Measurements from ENCODE around the gene ZNF444. TPM values are rescaled to one million over a fixed set of nuclear protein-coding genes. Genes with fewer than 3 reads are reported as not detected.

ZNF444 gene
- total RNA-seq, 4 donors from 2014 or later: 16.4 to 38.9 (median 24.9) TPM

DNA sequence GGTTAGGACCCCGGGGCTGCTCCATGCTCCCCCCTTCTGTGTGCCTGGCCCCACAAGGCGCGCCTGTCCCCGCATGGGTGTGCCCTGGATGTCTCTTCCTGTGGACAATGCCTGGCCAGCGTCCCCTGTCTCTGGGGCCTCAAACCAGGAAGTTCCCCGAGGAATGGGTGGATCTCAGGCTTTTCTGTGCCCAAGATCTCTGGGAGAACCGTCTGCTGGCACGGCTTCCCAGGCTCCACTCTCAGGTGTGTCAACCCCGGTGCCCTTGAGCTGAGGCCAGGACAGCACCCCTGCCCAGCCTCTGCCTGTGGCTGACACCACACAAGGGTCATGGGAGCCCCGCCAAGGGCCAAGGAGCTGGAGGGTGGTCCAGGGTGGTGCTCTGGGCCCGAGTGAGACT lies 15.7 kb downstream of the ZNF444 start:
- TF ChIP-seq POLR2A (IDR thresholded peaks at IDR 0.05) (no peak), CTCF (IDR thresholded peaks at IDR 0.05 in 4 of 5, conservative IDR thresholded peaks at IDR 0.05 in 1 of 5) (no peak)
- Histone ChIP-seq H3K27me3 (no peaks in the 10 kb centered on the region), H3K27ac (peak overlapping the region; percentile 44 to 65 (median 55)), H3K4me3 (no peak overlapping the region), H3K4me1 (peaks cover 7 to 12% of the 10 kb centered on the region in 2 donors), H3K36me3 (peaks cover 0 to 32% of the 10 kb centered on the region in 2 donors), H3K9me3 (no peaks in the 10 kb centered on the region)
- no peak for DNase-seq
- in situ Hi-C loops (cut with MboI; ENCODE audit: low sequenced_read_pairs in 4 of 4) (no loop called here), intact Hi-C loops (cut with DNase I; ENCODE audit: low total_unique reads) (no loop called here)
- peak in 1 of 2 donors; percentile 46 for ATAC-seq

DNA sequence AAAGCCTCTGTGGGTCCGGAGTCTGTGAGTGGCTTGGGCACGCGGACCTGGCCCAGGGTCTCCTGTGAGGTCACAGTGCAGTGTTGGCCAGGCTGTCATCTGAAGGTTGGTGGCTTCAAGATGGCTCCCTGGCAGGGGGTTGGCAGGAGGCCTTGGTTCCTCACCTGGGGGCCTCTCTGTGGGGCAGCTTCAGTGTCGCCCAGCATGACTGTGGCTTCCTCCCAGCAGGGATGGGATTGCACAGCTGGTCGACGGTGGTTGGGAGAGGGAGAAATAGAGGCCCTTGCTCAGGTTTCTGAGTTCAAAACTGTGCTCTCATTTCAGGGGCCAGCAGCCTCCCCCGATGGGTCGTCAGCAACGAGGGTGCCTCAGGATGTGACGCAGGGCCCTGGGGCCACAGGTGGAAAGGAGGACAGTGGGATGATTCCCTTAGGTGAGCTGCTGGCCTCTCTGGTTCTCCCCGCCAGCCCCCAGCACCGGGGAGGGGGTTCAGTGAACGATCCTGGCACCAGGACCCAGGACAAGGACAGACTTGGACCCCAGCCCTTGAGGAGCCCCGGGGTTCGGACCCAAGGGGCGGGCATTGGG lies 17.2 kb downstream of the ZNF444 start:
- Histone ChIP-seq H3K27me3 (no peaks in the 10 kb centered on the region), H3K36me3 (peaks cover 0 to 32% of the 10 kb centered on the region in 2 donors), H3K27ac (no peak overlapping the region), H3K9me3 (no peaks in the 10 kb centered on the region), H3K4me1 (peaks cover 5 to 6% of the 10 kb centered on the region in 2 donors), H3K4me3 (no peak overlapping the region)
- TF ChIP-seq POLR2A (IDR thresholded peaks at IDR 0.05) (no peak), CTCF (IDR thresholded peaks at IDR 0.05 in 4 of 5, conservative IDR thresholded peaks at IDR 0.05 in 1 of 5) (no peak)
- intact Hi-C loops (cut with DNase I; ENCODE audit: low total_unique reads): no loop called here
- no peak for ATAC-seq
- no peak for DNase-seq
- in situ Hi-C loops (cut with MboI; ENCODE audit: low sequenced_read_pairs in 4 of 4): no loop called here

GRCh38 chr19:56159009-56159559 lies 18.0 kb downstream of the ZNF444 start:
- no peak for DNase-seq
- Histone ChIP-seq H3K36me3 (peaks cover 0 to 32% of the 10 kb centered on the region in 2 donors), H3K9me3 (no peaks in the 10 kb centered on the region), H3K27me3 (no peaks in the 10 kb centered on the region), H3K4me3 (no peak overlapping the region), H3K27ac (no peak overlapping the region), H3K4me1 (no peaks in the 10 kb centered on the region)
- no peak for ATAC-seq
- in situ Hi-C loops (cut with MboI; ENCODE audit: low sequenced_read_pairs in 4 of 4) (no loop called here), intact Hi-C loops (cut with DNase I; ENCODE audit: low total_unique reads) (no loop called here)
- no peak for TF ChIP-seq CTCF (IDR thresholded peaks at IDR 0.05 in 4 of 5, conservative IDR thresholded peaks at IDR 0.05 in 1 of 5)

DNA sequence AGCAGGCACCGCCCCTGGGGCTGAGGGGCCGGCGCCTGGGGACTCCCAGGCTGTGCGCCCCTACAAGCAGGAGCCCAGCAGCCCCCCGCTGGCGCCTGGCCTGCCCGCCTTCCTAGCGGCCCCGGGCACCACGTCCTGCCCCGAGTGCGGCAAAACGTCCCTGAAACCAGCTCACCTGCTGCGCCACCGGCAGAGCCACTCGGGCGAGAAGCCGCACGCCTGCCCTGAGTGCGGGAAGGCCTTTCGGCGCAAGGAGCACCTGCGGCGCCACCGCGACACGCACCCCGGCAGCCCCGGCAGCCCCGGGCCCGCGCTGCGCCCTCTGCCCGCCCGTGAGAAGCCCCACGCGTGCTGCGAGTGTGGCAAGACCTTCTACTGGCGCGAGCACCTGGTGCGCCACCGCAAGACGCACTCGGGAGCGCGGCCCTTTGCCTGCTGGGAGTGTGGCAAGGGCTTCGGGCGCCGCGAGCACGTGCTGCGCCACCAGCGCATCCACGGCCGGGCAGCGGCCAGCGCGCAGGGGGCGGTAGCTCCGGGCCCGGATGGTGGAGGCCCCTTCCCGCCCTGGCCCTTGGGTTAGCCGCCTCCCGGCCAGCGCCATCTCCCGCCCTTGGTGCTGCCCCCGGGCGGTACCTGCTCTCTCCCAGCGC lies 18.7 kb downstream of the ZNF444 start:
- no peak overlapping the region for H3K27ac ChIP-seq
- H3K27me3 ChIP-seq: no peaks in the 10 kb centered on the region
- H3K4me3 ChIP-seq: no peak overlapping the region
- no peak for DNase-seq
- H3K9me3 ChIP-seq: no peaks in the 10 kb centered on the region
- H3K36me3 ChIP-seq: peaks cover 0 to 32% of the 10 kb centered on the region in 2 donors
- no peaks in the 10 kb centered on the region for H3K4me1 ChIP-seq
- no peak for ATAC-seq
- intact Hi-C loops (cut with DNase I; ENCODE audit: low total_unique reads): no loop called here
- TF ChIP-seq POLR2A (IDR thresholded peaks at IDR 0.05) (no peak), CTCF (IDR thresholded peaks at IDR 0.05 in 4 of 5, conservative IDR thresholded peaks at IDR 0.05 in 1 of 5) (no peak)
- in situ Hi-C loops (cut with MboI; ENCODE audit: low sequenced_read_pairs in 4 of 4): loop anchor here in 1 of 4 donors (10.0 kb wide), 1 partner anchor 85 kb away; no protein-coding TSS in a partner anchor

Measured in gastrocnemius medialis (tissue), 4 donors.